GM23338 (cell line): ENCODE results near the gene SAMD4A. TPM values are rescaled to one million over a fixed set of nuclear protein-coding genes. Genes with fewer than 3 reads are reported as not detected.

Source experiments
- ATAC-seq: fragments of 200-7000 bp; cut with Tn5 transposase; 3 replicates; pipeline ENCODE4 v1.9.1; 2020
- DNase-seq: peaks from one replicate; pipeline ENCODE4 v3.0.0-alpha.2; 2015; ENCODE audit warnings: low spot score
- H2AFZ ChIP-seq: fragments of 200-600 bp; sonication (generic); 2 replicates; pipeline ENCODE4 v1.8.0; 2016; ENCODE audit warnings: antibody characterized with exemption, mild to moderate bottlenecking, moderate library complexity
- H3F3A ChIP-seq: fragments of 200-600 bp; sonication (generic); replicated peaks from 2 replicates; pipeline ENCODE4 v1.8.0; 2017; ENCODE audit warnings: antibody characterized with exemption, mixed run types, low read depth
- H3K27ac ChIP-seq: fragments of 200-600 bp; sonication (generic); 2 replicates; pipeline ENCODE4 v1.6.1; 2016; ENCODE audit warnings: low read depth
- H3K27me3 ChIP-seq: fragments of 200-600 bp; sonication (generic); 2 replicates; pipeline ENCODE4 v1.8.0; 2016; ENCODE audit warnings: mild to moderate bottlenecking, mixed run types, moderate library complexity; ENCODE audit not compliant: insufficient read depth
- H3K36me3 ChIP-seq: fragments of 200-600 bp; sonication (generic); 2 replicates; pipeline ENCODE4 v1.8.0; 2016; ENCODE audit warnings: mild to moderate bottlenecking; ENCODE audit not compliant: insufficient read depth
- H3K4me1 ChIP-seq: fragments of 200-600 bp; sonication (generic); 2 replicates; pipeline ENCODE4 v1.8.0; 2016; ENCODE audit warnings: mild to moderate bottlenecking, moderate library complexity; ENCODE audit not compliant: insufficient read depth
- H3K4me2 ChIP-seq: fragments of 200-600 bp; sonication (generic); 2 replicates; pipeline ENCODE4 v1.7.1; 2017; ENCODE audit warnings: mixed run types
- H3K4me3 ChIP-seq: fragments of 200-600 bp; sonication (generic); 2 replicates; pipeline ENCODE4 v1.6.1; 2016; ENCODE audit warnings: mixed run types
- H3K79me2 ChIP-seq: fragments of 200-600 bp; sonication (generic); replicated peaks from 2 replicates; pipeline ENCODE4 v1.8.0; 2017; ENCODE audit warnings: mild to moderate bottlenecking; ENCODE audit not compliant: insufficient read depth
- H3K9me2 ChIP-seq: fragments of 200-600 bp; sonication (generic); 2 replicates; pipeline ENCODE4 v1.8.0; 2017; ENCODE audit not compliant: insufficient read depth
- H4K20me1 ChIP-seq: fragments of 200-600 bp; sonication (generic); replicated peaks from 2 replicates; pipeline ENCODE4 v1.8.0; 2017; ENCODE audit warnings: mild to moderate bottlenecking; ENCODE audit not compliant: insufficient read depth
- H3K27ac Mint-ChIP-seq: 2 replicates; pipeline ENCODE4 v1.8.0; 2020; ENCODE audit warnings: inconsistent platforms, mild to moderate bottlenecking, moderate library complexity, mixed read lengths
- H3K27me3 Mint-ChIP-seq: 3 replicates; pipeline ENCODE4 v1.8.0; 2022; ENCODE audit warnings: low read depth, mild to moderate bottlenecking, moderate library complexity, mixed read lengths, inconsistent platforms; ENCODE audit not compliant: insufficient read depth, poor library complexity
- H3K36me3 Mint-ChIP-seq: 3 replicates; pipeline ENCODE4 v1.8.0; 2021; ENCODE audit warnings: low read depth, mild to moderate bottlenecking, inconsistent platforms, moderate library complexity, mixed read lengths
- H3K4me1 Mint-ChIP-seq: 3 replicates; pipeline ENCODE4 v1.8.0; 2020; ENCODE audit warnings: mild to moderate bottlenecking, inconsistent platforms, mixed read lengths
- H3K4me3 Mint-ChIP-seq: 3 replicates; pipeline ENCODE4 v1.8.0; 2021; ENCODE audit warnings: moderate library complexity, mild to moderate bottlenecking, inconsistent platforms, mixed read lengths
- H3K9me3 Mint-ChIP-seq: 3 replicates; pipeline ENCODE4 v1.8.0; 2020; ENCODE audit warnings: moderate library complexity, mild to moderate bottlenecking, inconsistent platforms, mixed read lengths
- CREB1 ChIP-seq: fragments of 250-450 bp; sonication (Bioruptor Pico); IDR thresholded peaks from 2 replicates; pipeline ENCODE4 v1.5.0; 2020; ENCODE audit warnings: low read depth, mild to moderate bottlenecking, moderate library complexity
- EZH2 ChIP-seq: fragments of 200-600 bp; sonication (generic); IDR thresholded peaks from one replicate; pipeline ENCODE4 v1.8.0; 2017; ENCODE audit warnings: antibody characterized with exemption, mild to moderate bottlenecking, low read depth; ENCODE audit not compliant: unreplicated experiment
- EZH2phosphoT487 ChIP-seq: fragments of 200-600 bp; sonication (generic); IDR thresholded peaks from one replicate; pipeline ENCODE4 v1.8.1; 2018; ENCODE audit warnings: antibody characterized with exemption; ENCODE audit not compliant: unreplicated experiment
- JUNB ChIP-seq: IDR thresholded peaks from one replicate; pipeline ENCODE4 v1.6.1; 2016; ENCODE audit warnings: antibody characterized with exemption; ENCODE audit not compliant: unreplicated experiment
- NANOG ChIP-seq: IDR thresholded peaks from 2 replicates; pipeline ENCODE4 v1.6.1; 2016; ENCODE audit warnings: antibody characterized with exemption, borderline replicate concordance
- POLR2AphosphoS5 ChIP-seq: IDR thresholded peaks from 2 replicates; pipeline ENCODE4 v1.6.1; 2016; ENCODE audit warnings: antibody characterized with exemption, low read depth
- STAT1 ChIP-seq: IDR thresholded peaks from one replicate; pipeline ENCODE4 v1.6.1; 2016; ENCODE audit warnings: antibody characterized with exemption; ENCODE audit not compliant: unreplicated experiment
- ZNF114 ChIP-seq: fragments of 250-450 bp; sonication (Bioruptor Pico); IDR thresholded peaks from 2 replicates; pipeline ENCODE4 v1.5.0; 2020; ENCODE audit warnings: mild to moderate bottlenecking, moderate library complexity
- ZNF331 ChIP-seq: fragments of 250-450 bp; sonication (Bioruptor Pico); IDR thresholded peaks from 2 replicates; pipeline ENCODE4 v1.5.0; 2020; ENCODE audit warnings: low read depth, mild to moderate bottlenecking, moderate library complexity
- polyA plus RNA-seq: library from polyadenylated mRNA; unstranded; fragments of >200 nt; fragmentation: Nextera tagmentation; extraction: Ambion mirVana; gene quantifications from 2 replicates; pipeline ENCODE4 v1.2.1, GENCODE V29; 2016
- total RNA-seq: library from RNA; depleted of rRNA; stranded (reverse); fragments of >200 nt; shearing (Covaris generic); gene quantifications from 2 replicates; pipeline ENCODE4 v1.2.3, GENCODE V29; 2014
- TF ChIP-seq, protein P1 (sequence below), 2 experiments: fragments of 200-600 bp in 1 of 2; sonication (generic) in 1 of 2; conservative IDR thresholded peaks; 2 replicates each; pipeline versions ENCODE4 v1.5.1 to v1.6.1; 2016 to 2017; ENCODE audit warnings: antibody characterized with exemption in 2 of 2, low read depth in 2 of 2, mild to moderate bottlenecking in 2 of 2, moderate library complexity in 1 of 2
- TF ChIP-seq, protein P2 (sequence below): IDR thresholded peaks from one replicate; pipeline ENCODE4 v1.6.1; 2018; ENCODE audit warnings: antibody characterized with exemption; ENCODE audit not compliant: unreplicated experiment
- TF ChIP-seq, protein P3 (sequence below): IDR thresholded peaks from 2 replicates; pipeline ENCODE4 v1.6.1; 2016; ENCODE audit warnings: antibody characterized with exemption
- TF ChIP-seq, protein P4 (sequence below): fragments of 250-450 bp; sonication (Bioruptor Pico); IDR thresholded peaks from 2 replicates; pipeline ENCODE4 v1.5.0; 2020; ENCODE audit warnings: mild to moderate bottlenecking, moderate library complexity

Gene SAMD4A
- total and polyA plus RNA-seq, 2 experiments from 2014 or later, result 1.6 to 6.9 TPM

DNA sequence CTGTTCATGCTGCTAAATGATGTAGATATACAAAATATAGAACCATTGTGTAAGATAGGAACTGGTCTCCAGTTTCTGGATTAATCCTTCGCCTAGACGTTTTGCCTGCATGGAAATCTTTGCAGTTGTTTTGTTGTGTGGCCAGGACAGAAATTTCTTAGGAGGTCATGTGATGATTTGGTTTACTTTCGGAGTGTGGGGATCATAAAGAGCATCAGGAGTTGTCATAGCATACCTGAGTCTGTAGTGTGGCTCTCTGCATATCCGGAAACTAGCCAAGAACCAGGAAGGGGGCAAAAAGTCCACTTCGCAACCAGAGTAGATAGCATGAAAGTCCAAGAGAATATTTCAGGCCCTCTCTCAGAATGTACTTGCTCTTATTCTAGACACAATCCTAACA lies 3.1 kb downstream of the SAMD4A start:
- Histone ChIP-seq H3K9me2 (no peaks in the 10 kb centered on the region), H3K4me1 (peaks cover 19% of the 10 kb centered on the region), H2AFZ (no peak overlapping the region), H3K36me3 (no peaks in the 10 kb centered on the region), H3F3A (no peaks in the 10 kb centered on the region), H3K79me2 (peaks cover 11% of the 10 kb centered on the region), H4K20me1 (no peaks in the 10 kb centered on the region), H3K4me2 (no peak overlapping the region), H3K27ac (no peak overlapping the region), H3K27me3 (peaks cover 34% of the 10 kb centered on the region), H3K4me3 (no peak overlapping the region)
- peaks cover 8% of the 10 kb centered on the region; the same call in 2 of the 3 replicates for H3K36me3 Mint-ChIP-seq
- no peak overlapping the region for H3K27ac Mint-ChIP-seq
- peaks cover 23% of the 10 kb centered on the region for H3K27me3 Mint-ChIP-seq
- no peaks in the 10 kb centered on the region; the same call in 2 of the 3 replicates for H3K9me3 Mint-ChIP-seq
- DNase-seq (no peak), ATAC-seq (no peak)
- H3K4me3 Mint-ChIP-seq, result no peak overlapping the region
- TF ChIP-seq EZH2 (no peak), ZNF114 (CRISPR knock-in tag) (no peak), POLR2AphosphoS5 (no peak), JUNB (no peak), ZNF331 (CRISPR knock-in tag) (no peak), CREB1 (no peak), STAT1 (no peak), EZH2phosphoT487 (no peak), NANOG (no peak)
- TF ChIP-seq, protein P1, sequence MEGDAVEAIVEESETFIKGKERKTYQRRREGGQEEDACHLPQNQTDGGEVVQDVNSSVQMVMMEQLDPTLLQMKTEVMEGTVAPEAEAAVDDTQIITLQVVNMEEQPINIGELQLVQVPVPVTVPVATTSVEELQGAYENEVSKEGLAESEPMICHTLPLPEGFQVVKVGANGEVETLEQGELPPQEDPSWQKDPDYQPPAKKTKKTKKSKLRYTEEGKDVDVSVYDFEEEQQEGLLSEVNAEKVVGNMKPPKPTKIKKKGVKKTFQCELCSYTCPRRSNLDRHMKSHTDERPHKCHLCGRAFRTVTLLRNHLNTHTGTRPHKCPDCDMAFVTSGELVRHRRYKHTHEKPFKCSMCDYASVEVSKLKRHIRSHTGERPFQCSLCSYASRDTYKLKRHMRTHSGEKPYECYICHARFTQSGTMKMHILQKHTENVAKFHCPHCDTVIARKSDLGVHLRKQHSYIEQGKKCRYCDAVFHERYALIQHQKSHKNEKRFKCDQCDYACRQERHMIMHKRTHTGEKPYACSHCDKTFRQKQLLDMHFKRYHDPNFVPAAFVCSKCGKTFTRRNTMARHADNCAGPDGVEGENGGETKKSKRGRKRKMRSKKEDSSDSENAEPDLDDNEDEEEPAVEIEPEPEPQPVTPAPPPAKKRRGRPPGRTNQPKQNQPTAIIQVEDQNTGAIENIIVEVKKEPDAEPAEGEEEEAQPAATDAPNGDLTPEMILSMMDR (conservative IDR thresholded peaks at IDR 0.05; ENCODE audit: low read depth in 2 of 2), result no peak
- TF ChIP-seq, protein P2, sequence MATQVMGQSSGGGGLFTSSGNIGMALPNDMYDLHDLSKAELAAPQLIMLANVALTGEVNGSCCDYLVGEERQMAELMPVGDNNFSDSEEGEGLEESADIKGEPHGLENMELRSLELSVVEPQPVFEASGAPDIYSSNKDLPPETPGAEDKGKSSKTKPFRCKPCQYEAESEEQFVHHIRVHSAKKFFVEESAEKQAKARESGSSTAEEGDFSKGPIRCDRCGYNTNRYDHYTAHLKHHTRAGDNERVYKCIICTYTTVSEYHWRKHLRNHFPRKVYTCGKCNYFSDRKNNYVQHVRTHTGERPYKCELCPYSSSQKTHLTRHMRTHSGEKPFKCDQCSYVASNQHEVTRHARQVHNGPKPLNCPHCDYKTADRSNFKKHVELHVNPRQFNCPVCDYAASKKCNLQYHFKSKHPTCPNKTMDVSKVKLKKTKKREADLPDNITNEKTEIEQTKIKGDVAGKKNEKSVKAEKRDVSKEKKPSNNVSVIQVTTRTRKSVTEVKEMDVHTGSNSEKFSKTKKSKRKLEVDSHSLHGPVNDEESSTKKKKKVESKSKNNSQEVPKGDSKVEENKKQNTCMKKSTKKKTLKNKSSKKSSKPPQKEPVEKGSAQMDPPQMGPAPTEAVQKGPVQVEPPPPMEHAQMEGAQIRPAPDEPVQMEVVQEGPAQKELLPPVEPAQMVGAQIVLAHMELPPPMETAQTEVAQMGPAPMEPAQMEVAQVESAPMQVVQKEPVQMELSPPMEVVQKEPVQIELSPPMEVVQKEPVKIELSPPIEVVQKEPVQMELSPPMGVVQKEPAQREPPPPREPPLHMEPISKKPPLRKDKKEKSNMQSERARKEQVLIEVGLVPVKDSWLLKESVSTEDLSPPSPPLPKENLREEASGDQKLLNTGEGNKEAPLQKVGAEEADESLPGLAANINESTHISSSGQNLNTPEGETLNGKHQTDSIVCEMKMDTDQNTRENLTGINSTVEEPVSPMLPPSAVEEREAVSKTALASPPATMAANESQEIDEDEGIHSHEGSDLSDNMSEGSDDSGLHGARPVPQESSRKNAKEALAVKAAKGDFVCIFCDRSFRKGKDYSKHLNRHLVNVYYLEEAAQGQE, result no peak
- TF ChIP-seq, protein P3, sequence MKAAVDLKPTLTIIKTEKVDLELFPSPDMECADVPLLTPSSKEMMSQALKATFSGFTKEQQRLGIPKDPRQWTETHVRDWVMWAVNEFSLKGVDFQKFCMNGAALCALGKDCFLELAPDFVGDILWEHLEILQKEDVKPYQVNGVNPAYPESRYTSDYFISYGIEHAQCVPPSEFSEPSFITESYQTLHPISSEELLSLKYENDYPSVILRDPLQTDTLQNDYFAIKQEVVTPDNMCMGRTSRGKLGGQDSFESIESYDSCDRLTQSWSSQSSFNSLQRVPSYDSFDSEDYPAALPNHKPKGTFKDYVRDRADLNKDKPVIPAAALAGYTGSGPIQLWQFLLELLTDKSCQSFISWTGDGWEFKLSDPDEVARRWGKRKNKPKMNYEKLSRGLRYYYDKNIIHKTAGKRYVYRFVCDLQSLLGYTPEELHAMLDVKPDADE, result no peak
- TF ChIP-seq, protein P4, sequence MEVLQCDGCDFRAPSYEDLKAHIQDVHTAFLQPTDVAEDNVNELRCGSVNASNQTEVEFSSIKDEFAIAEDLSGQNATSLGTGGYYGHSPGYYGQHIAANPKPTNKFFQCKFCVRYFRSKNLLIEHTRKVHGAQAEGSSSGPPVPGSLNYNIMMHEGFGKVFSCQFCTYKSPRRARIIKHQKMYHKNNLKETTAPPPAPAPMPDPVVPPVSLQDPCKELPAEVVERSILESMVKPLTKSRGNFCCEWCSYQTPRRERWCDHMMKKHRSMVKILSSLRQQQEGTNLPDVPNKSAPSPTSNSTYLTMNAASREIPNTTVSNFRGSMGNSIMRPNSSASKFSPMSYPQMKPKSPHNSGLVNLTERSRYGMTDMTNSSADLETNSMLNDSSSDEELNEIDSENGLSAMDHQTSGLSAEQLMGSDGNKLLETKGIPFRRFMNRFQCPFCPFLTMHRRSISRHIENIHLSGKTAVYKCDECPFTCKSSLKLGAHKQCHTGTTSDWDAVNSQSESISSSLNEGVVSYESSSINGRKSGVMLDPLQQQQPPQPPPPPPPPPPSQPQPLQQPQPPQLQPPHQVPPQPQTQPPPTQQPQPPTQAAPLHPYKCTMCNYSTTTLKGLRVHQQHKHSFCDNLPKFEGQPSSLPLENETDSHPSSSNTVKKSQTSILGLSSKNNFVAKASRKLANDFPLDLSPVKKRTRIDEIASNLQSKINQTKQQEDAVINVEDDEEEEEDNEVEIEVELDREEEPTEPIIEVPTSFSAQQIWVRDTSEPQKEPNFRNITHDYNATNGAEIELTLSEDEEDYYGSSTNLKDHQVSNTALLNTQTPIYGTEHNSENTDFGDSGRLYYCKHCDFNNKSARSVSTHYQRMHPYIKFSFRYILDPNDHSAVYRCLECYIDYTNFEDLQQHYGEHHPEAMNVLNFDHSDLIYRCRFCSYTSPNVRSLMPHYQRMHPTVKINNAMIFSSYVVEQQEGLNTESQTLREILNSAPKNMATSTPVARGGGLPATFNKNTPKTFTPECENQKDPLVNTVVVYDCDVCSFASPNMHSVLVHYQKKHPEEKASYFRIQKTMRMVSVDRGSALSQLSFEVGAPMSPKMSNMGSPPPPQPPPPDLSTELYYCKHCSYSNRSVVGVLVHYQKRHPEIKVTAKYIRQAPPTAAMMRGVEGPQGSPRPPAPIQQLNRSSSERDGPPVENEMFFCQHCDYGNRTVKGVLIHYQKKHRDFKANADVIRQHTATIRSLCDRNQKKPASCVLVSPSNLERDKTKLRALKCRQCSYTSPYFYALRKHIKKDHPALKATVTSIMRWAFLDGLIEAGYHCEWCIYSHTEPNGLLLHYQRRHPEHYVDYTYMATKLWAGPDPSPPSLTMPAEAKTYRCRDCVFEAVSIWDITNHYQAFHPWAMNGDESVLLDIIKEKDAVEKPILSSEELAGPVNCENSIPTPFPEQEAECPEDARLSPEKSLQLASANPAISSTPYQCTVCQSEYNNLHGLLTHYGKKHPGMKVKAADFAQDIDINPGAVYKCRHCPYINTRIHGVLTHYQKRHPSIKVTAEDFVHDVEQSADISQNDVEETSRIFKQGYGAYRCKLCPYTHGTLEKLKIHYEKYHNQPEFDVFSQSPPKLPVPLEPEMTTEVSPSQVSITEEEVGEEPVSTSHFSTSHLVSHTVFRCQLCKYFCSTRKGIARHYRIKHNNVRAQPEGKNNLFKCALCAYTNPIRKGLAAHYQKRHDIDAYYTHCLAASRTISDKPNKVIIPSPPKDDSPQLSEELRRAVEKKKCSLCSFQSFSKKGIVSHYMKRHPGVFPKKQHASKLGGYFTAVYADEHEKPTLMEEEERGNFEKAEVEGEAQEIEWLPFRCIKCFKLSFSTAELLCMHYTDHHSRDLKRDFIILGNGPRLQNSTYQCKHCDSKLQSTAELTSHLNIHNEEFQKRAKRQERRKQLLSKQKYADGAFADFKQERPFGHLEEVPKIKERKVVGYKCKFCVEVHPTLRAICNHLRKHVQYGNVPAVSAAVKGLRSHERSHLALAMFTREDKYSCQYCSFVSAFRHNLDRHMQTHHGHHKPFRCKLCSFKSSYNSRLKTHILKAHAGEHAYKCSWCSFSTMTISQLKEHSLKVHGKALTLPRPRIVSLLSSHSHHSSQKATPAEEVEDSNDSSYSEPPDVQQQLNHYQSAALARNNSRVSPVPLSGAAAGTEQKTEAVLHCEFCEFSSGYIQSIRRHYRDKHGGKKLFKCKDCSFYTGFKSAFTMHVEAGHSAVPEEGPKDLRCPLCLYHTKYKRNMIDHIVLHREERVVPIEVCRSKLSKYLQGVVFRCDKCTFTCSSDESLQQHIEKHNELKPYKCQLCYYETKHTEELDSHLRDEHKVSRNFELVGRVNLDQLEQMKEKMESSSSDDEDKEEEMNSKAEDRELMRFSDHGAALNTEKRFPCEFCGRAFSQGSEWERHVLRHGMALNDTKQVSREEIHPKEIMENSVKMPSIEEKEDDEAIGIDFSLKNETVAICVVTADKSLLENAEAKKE (CRISPR knock-in tag), result no peak
- peaks cover 13% of the 10 kb centered on the region; the same call in 2 of the 3 replicates for H3K4me1 Mint-ChIP-seq
